ENCODE measurements around the gene EDN2. TPM values are rescaled to one million over a fixed set of nuclear protein-coding genes. Genes with fewer than 3 reads are reported as not detected.

EDN2 gene
- total RNA-seq, 4 donors from 2014 or later, result 0.78 to 3.1 TPM; not detected in 2

DNA sequence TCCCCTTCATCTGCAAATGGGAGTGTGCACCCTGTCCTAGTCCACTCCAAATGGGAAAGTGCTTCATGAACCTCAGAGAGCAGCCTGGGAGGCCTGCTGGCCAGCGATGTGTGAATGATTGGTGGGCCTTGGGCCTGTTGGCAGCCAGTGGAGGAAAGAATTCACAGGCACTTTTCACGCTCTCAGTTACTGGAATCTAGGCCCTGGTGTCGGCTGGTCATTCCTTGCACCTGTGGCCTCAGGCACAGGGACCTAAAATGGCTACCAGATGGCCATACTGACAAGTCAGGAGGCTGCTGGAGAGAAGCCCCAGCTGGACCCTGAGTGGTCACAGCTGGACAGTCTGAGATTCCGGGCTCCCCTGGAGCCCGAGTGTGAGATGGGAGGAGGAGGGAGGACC, 18.4 kb upstream of the EDN2 start:
- no peak for TF ChIP-seq POLR2A (IDR thresholded peaks at IDR 0.05)
- no peak for TF ChIP-seq EP300 (IDR thresholded peaks at IDR 0.05)
- TF ChIP-seq, protein P1, sequence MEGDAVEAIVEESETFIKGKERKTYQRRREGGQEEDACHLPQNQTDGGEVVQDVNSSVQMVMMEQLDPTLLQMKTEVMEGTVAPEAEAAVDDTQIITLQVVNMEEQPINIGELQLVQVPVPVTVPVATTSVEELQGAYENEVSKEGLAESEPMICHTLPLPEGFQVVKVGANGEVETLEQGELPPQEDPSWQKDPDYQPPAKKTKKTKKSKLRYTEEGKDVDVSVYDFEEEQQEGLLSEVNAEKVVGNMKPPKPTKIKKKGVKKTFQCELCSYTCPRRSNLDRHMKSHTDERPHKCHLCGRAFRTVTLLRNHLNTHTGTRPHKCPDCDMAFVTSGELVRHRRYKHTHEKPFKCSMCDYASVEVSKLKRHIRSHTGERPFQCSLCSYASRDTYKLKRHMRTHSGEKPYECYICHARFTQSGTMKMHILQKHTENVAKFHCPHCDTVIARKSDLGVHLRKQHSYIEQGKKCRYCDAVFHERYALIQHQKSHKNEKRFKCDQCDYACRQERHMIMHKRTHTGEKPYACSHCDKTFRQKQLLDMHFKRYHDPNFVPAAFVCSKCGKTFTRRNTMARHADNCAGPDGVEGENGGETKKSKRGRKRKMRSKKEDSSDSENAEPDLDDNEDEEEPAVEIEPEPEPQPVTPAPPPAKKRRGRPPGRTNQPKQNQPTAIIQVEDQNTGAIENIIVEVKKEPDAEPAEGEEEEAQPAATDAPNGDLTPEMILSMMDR (IDR thresholded peaks at IDR 0.05), result no peak
- H3K27ac ChIP-seq, result no peak overlapping the region
- no peak overlapping the region for H3K4me3 ChIP-seq

DNA sequence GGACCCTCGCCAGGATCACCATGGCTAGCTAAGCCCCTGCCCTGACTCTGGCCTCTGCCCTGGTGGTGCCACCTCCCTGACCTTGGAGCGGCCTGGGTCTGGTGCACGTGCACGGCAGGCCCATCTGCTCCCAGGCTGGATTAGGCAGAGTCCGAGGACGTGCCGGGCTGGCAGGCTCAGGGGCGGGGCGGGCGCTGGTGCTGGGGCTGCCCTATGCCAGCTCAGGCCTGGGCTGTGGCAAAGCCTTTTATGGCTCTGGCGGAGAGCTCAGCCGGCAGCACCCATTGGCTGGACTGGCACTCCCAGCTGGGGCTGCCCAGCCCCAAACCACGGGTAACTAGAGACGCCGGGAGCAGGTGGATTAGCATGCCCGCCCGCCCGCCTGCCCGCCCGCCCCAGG, 17.1 kb upstream of the EDN2 start:
- TF ChIP-seq, protein P1 (IDR thresholded peaks at IDR 0.05), result no peak
- TF ChIP-seq EP300 (IDR thresholded peaks at IDR 0.05) (no peak), POLR2A (IDR thresholded peaks at IDR 0.05) (no peak)
- DNase-seq (ENCODE audit: low spot score in 2 of 2), result no peak
- no peaks in the 10 kb centered on the region for H3K27me3 ChIP-seq
- 92 to 97% methylated on average over 6 to 16 of the region's 20 CpGs for WGBS, 2 donors
- H3K9me3 ChIP-seq, result no peaks in the 10 kb centered on the region
- H3K27ac ChIP-seq, result no peak overlapping the region
- no peaks in the 10 kb centered on the region for H3K36me3 ChIP-seq
- peaks cover 0 to 27% (median 13%) of the 10 kb centered on the region in 4 donors for H3K4me1 ChIP-seq
- H3K4me3 ChIP-seq, result no peak overlapping the region

More for the DNA sequence above, 18.4 kb upstream of the EDN2 start:
- peaks cover 0 to 28% (median 7%) of the 10 kb centered on the region in 4 donors for H3K4me1 ChIP-seq
- no peaks in the 10 kb centered on the region for H3K36me3 ChIP-seq
- H3K9me3 ChIP-seq, result no peaks in the 10 kb centered on the region
- DNase-seq (ENCODE audit: low spot score in 2 of 2), result no peak
- no peaks in the 10 kb centered on the region for H3K27me3 ChIP-seq
- 46 to 88% methylated on average over 5 of the region's 5 CpGs for WGBS, 2 donors

DNA sequence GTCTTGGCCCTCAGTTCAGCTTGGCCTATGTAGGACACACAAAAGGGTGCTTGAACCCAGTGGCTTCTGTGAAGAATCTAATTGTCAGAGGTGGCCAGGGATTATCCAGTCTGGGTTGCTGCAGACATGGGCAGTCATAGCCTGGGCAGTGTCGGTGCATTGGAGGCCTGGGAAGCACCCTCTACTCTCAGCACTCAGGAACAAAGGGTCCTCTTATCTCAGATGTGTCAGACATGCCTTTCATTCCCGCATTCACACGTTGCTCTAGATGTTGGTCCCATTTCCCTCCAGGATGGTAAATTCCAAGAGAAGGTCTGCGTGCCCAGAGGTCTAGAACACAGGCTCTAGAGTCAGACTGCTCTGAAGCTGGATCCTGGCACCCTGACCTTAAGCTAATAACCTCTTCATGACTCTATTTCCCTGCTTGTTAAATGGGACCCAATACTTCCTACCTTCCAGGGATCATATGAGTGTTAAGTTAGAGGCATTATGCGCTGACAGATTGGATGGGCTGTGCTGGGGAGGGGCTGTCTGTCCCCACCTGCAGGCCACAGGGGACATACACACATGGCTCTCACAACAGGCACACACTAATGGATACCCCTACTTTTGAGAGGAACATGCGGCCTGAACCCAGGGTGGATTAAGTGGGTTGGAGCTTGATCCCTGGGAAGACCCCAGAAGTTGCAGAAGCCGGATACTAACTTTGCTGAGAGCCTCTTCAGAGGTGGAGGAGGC, 16.5 kb upstream of the EDN2 start:
- Histone ChIP-seq H3K36me3 (no peaks in the 10 kb centered on the region), H3K4me3 (no peak overlapping the region), H3K27me3 (no peaks in the 10 kb centered on the region), H3K4me1 (peaks cover 0 to 33% (median 17%) of the 10 kb centered on the region in 4 donors), H3K9me3 (no peaks in the 10 kb centered on the region), H3K27ac (peak overlapping the region in 2 of 4 donors; percentile 21 to 45)
- DNase-seq (ENCODE audit: low spot score in 2 of 2), result no peak
- WGBS, 2 donors, result 75 to 79% methylated on average over 7 of the region's 7 CpGs
- TF ChIP-seq POLR2A (IDR thresholded peaks at IDR 0.05), result no peak
- no peak for TF ChIP-seq EP300 (IDR thresholded peaks at IDR 0.05)
- TF ChIP-seq, protein P1 (IDR thresholded peaks at IDR 0.05), result no peak

DNA sequence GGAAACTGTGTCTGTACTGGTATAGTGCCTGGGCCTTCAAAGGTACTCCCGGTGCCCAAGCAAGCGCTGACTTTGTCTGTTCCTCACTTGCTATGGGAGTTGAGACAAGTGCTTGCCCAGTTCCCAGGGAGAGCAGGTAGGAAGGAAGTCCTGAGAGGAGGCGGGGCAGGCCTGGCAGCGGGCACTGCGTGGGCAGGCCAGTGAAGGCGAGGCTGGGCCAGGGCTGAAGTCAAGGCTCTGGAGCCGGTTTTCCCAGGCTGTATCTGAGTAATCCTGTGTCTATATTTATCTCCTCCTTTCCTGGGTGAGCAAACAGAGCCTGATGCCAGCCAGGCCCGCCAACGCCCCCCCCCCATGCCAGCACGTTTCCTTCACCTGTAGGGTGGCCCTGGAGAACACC, 15.9 kb upstream of the EDN2 start:
- 67 to 78% methylated on average over 10 of the region's 10 CpGs for WGBS, 2 donors
- H3K36me3 ChIP-seq, result no peaks in the 10 kb centered on the region
- no peak for DNase-seq (ENCODE audit: low spot score in 2 of 2)
- no peaks in the 10 kb centered on the region for H3K9me3 ChIP-seq
- no peak for TF ChIP-seq POLR2A (IDR thresholded peaks at IDR 0.05)
- TF ChIP-seq EP300 (IDR thresholded peaks at IDR 0.05), result no peak
- TF ChIP-seq, protein P1 (IDR thresholded peaks at IDR 0.05), result no peak
- peak overlapping the region in 2 of 4 donors; percentile 21 to 45 for H3K27ac ChIP-seq
- no peak overlapping the region for H3K4me3 ChIP-seq
- H3K27me3 ChIP-seq, result no peaks in the 10 kb centered on the region
- H3K4me1 ChIP-seq, result peaks cover 0 to 38% (median 20%) of the 10 kb centered on the region in 4 donors

DNA sequence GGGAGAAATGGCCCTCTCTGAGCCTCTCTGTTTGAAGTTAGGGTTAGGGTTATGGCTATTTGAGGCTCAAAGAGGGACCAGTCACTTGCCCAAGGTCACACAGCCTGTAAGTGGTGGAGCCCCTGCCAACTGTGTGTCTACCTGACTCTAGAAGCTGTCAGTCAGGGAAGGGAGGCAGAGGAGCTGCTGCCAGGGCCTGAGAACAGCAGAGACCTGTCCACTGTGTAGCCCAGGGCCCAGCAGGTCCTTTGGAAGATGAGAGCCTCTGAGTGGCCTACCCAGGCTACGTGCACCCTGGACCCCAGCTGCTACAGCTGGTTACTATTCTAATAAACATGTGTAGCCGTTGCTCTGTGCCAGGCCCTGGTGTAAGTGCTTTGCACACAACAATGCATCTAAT, 15.1 kb upstream of the EDN2 start:
- no peaks in the 10 kb centered on the region for H3K27me3 ChIP-seq
- WGBS, 2 donors, result 64 to 73% methylated on average over 2 of the region's 2 CpGs
- no peaks in the 10 kb centered on the region for H3K9me3 ChIP-seq
- TF ChIP-seq EP300 (IDR thresholded peaks at IDR 0.05) (no peak), POLR2A (IDR thresholded peaks at IDR 0.05) (no peak)
- TF ChIP-seq, protein P1 (IDR thresholded peaks at IDR 0.05), result no peak
- no peak overlapping the region for H3K4me3 ChIP-seq
- DNase-seq (ENCODE audit: low spot score in 2 of 2), result no peak
- H3K36me3 ChIP-seq, result no peaks in the 10 kb centered on the region
- H3K27ac ChIP-seq, result peak overlapping the region in 3 of 4 donors; percentile 29 to 97 (median 65)
- peaks cover 0 to 46% (median 22%) of the 10 kb centered on the region in 4 donors for H3K4me1 ChIP-seq

Measured in tibial nerve (tissue), 4 donors.